Panc1 (cell line): ENCODE measurements around the gene VWA8. TPM values are rescaled to one million over a fixed set of nuclear protein-coding genes. Genes with fewer than 3 reads are reported as not detected.

ENCODE experiments used
- ATAC-seq: fragments of 200-7000 bp; cut with Tn5 transposase; 2 replicates; pipeline ENCODE4 v1.9.1; 2020; ENCODE audit warnings: mild to moderate bottlenecking, moderate library complexity
- BruUV-seq: library from RNA; stranded (reverse); fragments of 400-500 nt; replicated peaks from 2 replicates; lab custom pipeline; 2021; lab: Mats Ljungman, UMichigan
- CTCF ChIA-PET: fragments of 300-600 bp; sonication (Branson Sonifier 250); formaldehyde crosslinking; loops from one replicate; lab custom pipeline; 2022; ENCODE audit warnings: antibody characterized with exemption; lab: Charles Lee
- POLR2A ChIA-PET: fragments of 300-600 bp; sonication (Branson Sonifier 250); formaldehyde crosslinking; loops from one replicate; lab custom pipeline; 2022; ENCODE audit warnings: antibody characterized with exemption; lab: Charles Lee
- DNase-seq: peaks from one replicate; pipeline ENCODE4 v3.0.0-alpha.2; 2010; ENCODE audit warnings: low read depth, low spot score
- H3K27ac ChIP-seq: 2 replicates; pipeline ENCODE4 v1.5.1; 2011; ENCODE audit warnings: mild to moderate bottlenecking, low read length, inconsistent platforms
- H3K27me3 ChIP-seq: fragments of 200-500 bp; sonication (Bioruptor generic); 2 replicates; pipeline ENCODE4 v1.6.0; 2014; ENCODE audit warnings: low read length, inconsistent platforms; ENCODE audit not compliant: control insufficient read depth, insufficient read depth
- H3K36me3 ChIP-seq: fragments of 200-500 bp; sonication (Bioruptor generic); 2 replicates; pipeline ENCODE4 v1.5.1; 2014; ENCODE audit warnings: inconsistent platforms, mild to moderate bottlenecking, low read length, moderate library complexity; ENCODE audit not compliant: control insufficient read depth, insufficient read depth
- H3K4me1 ChIP-seq: 2 replicates; pipeline ENCODE4 v1.5.1; 2011; ENCODE audit warnings: inconsistent platforms, mild to moderate bottlenecking, low read length, moderate library complexity; ENCODE audit not compliant: control insufficient read depth, insufficient read depth
- H3K4me3 ChIP-seq, 2 experiments: 2 replicates each; pipeline ENCODE4 v1.5.1; 2011 to 2012; ENCODE audit warnings: low read depth in 2 of 2, low read length in 2 of 2, mild to moderate bottlenecking in 2 of 2, inconsistent platforms in 1 of 2, moderate library complexity in 1 of 2
- H3K9me3 ChIP-seq: fragments of 200-500 bp; sonication (Bioruptor generic); 2 replicates; pipeline ENCODE4 v1.5.1; 2014; ENCODE audit warnings: low read depth, mild to moderate bottlenecking, inconsistent platforms, low read length, moderate library complexity; ENCODE audit not compliant: control insufficient read depth, insufficient read depth
- CTCF ChIP-seq: fragments of 450-650 bp; IDR thresholded peaks from 2 replicates; pipeline ENCODE4 v1.5.1; 2017; ENCODE audit warnings: mild to moderate bottlenecking
- POLR2AphosphoS5 ChIP-seq: IDR thresholded peaks from 2 replicates; pipeline ENCODE4 v1.6.1; 2012; ENCODE audit warnings: mild to moderate bottlenecking, low read depth, low read length, moderate library complexity
- REST ChIP-seq, 2 experiments: IDR thresholded peaks; 2 replicates each; pipeline ENCODE4 v1.6.1; 2011 to 2012; ENCODE audit warnings: low read depth in 2 of 2, control low read depth in 1 of 2, low read length in 1 of 2, mild to moderate bottlenecking in 1 of 2, moderate library complexity in 1 of 2; ENCODE audit not compliant: insufficient read depth in 1 of 2
- SIN3A ChIP-seq: IDR thresholded peaks from 2 replicates; pipeline ENCODE4 v1.6.1; 2012; ENCODE audit warnings: low read depth, mild to moderate bottlenecking, low read length, moderate library complexity, borderline replicate concordance; ENCODE audit not compliant: insufficient read depth
- TCF7L2 ChIP-seq: IDR thresholded peaks from 2 replicates; pipeline ENCODE4 v1.6.1; 2011; ENCODE audit warnings: mild to moderate bottlenecking, low read depth, low read length, inconsistent platforms
- in situ Hi-C: cut with HindIII; loops from 2 replicates; pipeline ENCODE4 v1.10.0; 2016; ENCODE audit warnings: low sequenced_read_pairs, low pct_unique_long_range_greater_than_20kb
- intact Hi-C: fragments of 100-400 bp; cut with micrococcal nuclease; formaldehyde crosslinking; loops from one replicate; pipeline ENCODE4 v1.10.0; 2022; ENCODE audit not compliant: unreplicated experiment
- total RNA-seq: library from RNA; stranded (reverse); gene quantifications from one replicate; pipeline ENCODE4 v1.2.1, GENCODE V29; 2021; ENCODE audit not compliant: unreplicated experiment

VWA8 gene
- total RNA-seq, 1 experiment from 2014 or later = 11.2 TPM

- intact Hi-C loops = loop anchor here (10.0 kb wide), 1 partner anchor 89 kb away; the partner anchor contains the start of gene DGKH
- ATAC-seq (no peak), DNase-seq (no peak)
- H3K27me3 ChIP-seq = no peaks in the 10 kb centered on the region
- H3K9me3 ChIP-seq = no peaks in the 10 kb centered on the region
- peaks cover 11% of the 10 kb centered on the region; the same call in 1 of the 2 replicates for H3K4me1 ChIP-seq
- BruUV-seq = no TSS peak
- H3K27ac ChIP-seq = no peak overlapping the region
- ChIA-PET CTCF (no interaction called here), POLR2A (no interaction called here)
- TF ChIP-seq TCF7L2 (no peak), CTCF (no peak)
- in situ Hi-C loops = no loop called here
- no peak overlapping the region for H3K4me3 ChIP-seq
- H3K36me3 ChIP-seq = peaks cover 2% of the 10 kb centered on the region; the same call in 1 of the 2 replicates
Measured at GRCh38 chr13:41955605-41956004, 5.3 kb downstream of the VWA8 start.

GRCh38 chr13:41954226-41954625 lies 6.7 kb downstream of the VWA8 start:
- H3K4me3 ChIP-seq = no peak overlapping the region
- intact Hi-C loops (loop anchor here (10.0 kb wide), 1 partner anchor 91 kb away; the partner anchor contains the start of gene DGKH), in situ Hi-C loops (no loop called here)
- TF ChIP-seq POLR2AphosphoS5 (no peak), SIN3A (no peak), REST (IDR thresholded peaks at IDR 0.05; ENCODE audit: insufficient read depth in 1 of 2, low read depth in 2 of 2, low read length in 1 of 2) (no peak), TCF7L2 (no peak)
- ATAC-seq = no peak
- H3K4me1 ChIP-seq = peaks cover 11% of the 10 kb centered on the region; the same call in 1 of the 2 replicates
- POLR2A ChIA-PET = interaction anchor here (0.7 kb wide), 1 partner anchor 57 kb away, joined by 3 read pairs; no protein-coding TSS in a partner anchor
- no peaks in the 10 kb centered on the region for H3K27me3 ChIP-seq
- DNase-seq = no peak
- H3K9me3 ChIP-seq = no peaks in the 10 kb centered on the region
- CTCF ChIA-PET = no interaction called here
- BruUV-seq = no TSS peak
- H3K27ac ChIP-seq = no peak overlapping the region
- H3K36me3 ChIP-seq = no peaks in the 10 kb centered on the region

- H3K4me1 ChIP-seq = no peaks in the 10 kb centered on the region
- ATAC-seq (no peak), DNase-seq (no peak)
- in situ Hi-C loops = no loop called here
- no peaks in the 10 kb centered on the region for H3K36me3 ChIP-seq
- BruUV-seq = no TSS peak
- no peaks in the 10 kb centered on the region for H3K27me3 ChIP-seq
- intact Hi-C loops = loop anchor here (10.0 kb wide), 1 partner anchor 92 kb away; the partner anchor contains the start of gene DGKH
- ChIA-PET POLR2A (interaction anchor here (0.5 to 0.6 kb wide), 2 partner anchors 23 to 48 kb away, joined by 3 read pairs; no protein-coding TSS in a partner anchor), CTCF (no interaction called here)
- no peak for TF ChIP-seq POLR2AphosphoS5
- TF ChIP-seq REST (IDR thresholded peaks at IDR 0.05; ENCODE audit: insufficient read depth in 1 of 2, low read depth in 2 of 2, low read length in 1 of 2) = no peak
- TF ChIP-seq CTCF = no peak
- no peak for TF ChIP-seq SIN3A
- TF ChIP-seq TCF7L2 = no peak
- H3K4me3 ChIP-seq = no peak overlapping the region
- H3K27ac ChIP-seq = no peak overlapping the region
- H3K9me3 ChIP-seq = no peaks in the 10 kb centered on the region
Measured at GRCh38 chr13:41952749-41953148, 8.2 kb downstream of the VWA8 start.
